Peyer's patch (tissue), 4 donors: ENCODE measurements around the gene USP9X.

ENCODE experiments used
- CTCF ChIP-seq, 6 experiments: fragments of 450-650 bp in 4 of 6; fragments of 200-600 bp in 2 of 6; sonication (generic) in 1 of 6; IDR thresholded peaks; one replicate each; pipeline ENCODE4 v1.5.1; 2017 to 2019; ENCODE audit warnings: antibody characterized with exemption in 6 of 6, mild to moderate bottlenecking in 3 of 6, moderate library complexity in 1 of 6
- POLR2A ChIP-seq, 2 donors: fragments of 450-650 bp; IDR thresholded peaks; one replicate each; pipeline ENCODE4 v1.5.1; 2017; ENCODE audit warnings: antibody characterized with exemption in 2 of 2, mild to moderate bottlenecking in 2 of 2, moderate library complexity in 2 of 2

GRCh38 chrX:41153448-41153847, 68.2 kb downstream of the USP9X start:
- no peak for TF ChIP-seq CTCF (IDR thresholded peaks at IDR 0.05)
- TF ChIP-seq POLR2A (IDR thresholded peaks at IDR 0.05) = no peak
